Measurements from ENCODE around the gene GID8.

GID8 gene

GRCh38 chr20:62982124-62983075 lies 44.5 kb downstream of the GID8 start:
- no peak for DNase-seq (ENCODE audit: low read depth)
- no peak overlapping the region for H3K4me3 ChIP-seq (ENCODE audit: low read depth, low read length)
- TF ChIP-seq, protein P1, sequence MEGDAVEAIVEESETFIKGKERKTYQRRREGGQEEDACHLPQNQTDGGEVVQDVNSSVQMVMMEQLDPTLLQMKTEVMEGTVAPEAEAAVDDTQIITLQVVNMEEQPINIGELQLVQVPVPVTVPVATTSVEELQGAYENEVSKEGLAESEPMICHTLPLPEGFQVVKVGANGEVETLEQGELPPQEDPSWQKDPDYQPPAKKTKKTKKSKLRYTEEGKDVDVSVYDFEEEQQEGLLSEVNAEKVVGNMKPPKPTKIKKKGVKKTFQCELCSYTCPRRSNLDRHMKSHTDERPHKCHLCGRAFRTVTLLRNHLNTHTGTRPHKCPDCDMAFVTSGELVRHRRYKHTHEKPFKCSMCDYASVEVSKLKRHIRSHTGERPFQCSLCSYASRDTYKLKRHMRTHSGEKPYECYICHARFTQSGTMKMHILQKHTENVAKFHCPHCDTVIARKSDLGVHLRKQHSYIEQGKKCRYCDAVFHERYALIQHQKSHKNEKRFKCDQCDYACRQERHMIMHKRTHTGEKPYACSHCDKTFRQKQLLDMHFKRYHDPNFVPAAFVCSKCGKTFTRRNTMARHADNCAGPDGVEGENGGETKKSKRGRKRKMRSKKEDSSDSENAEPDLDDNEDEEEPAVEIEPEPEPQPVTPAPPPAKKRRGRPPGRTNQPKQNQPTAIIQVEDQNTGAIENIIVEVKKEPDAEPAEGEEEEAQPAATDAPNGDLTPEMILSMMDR (conservative IDR thresholded peaks at IDR 0.05; ENCODE audit: low read depth, low read length), result no peak

DNA sequence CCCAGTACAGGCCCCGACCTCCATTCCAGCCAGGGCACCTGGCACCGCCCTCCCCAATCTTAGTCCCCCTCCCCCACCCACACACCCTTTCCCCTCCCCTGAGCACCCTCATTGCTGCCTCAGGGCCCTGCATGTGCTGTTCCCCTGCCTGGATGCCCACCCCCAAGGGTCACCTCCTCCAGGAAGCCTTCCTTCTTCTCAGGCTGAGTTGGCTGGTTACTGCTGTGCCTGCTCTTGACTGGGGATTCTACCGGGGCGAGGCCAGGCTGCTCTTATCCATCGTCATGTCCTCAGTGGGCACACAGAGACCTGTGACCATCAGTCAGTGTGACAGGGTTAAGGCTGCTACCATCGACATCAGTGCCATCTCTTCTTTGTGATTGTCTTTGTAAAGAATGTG lies 45.3 kb downstream of the GID8 start:
- TF ChIP-seq, protein P1 (conservative IDR thresholded peaks at IDR 0.05; ENCODE audit: low read depth, low read length), result no peak
- no peak overlapping the region for H3K4me3 ChIP-seq (ENCODE audit: low read depth, low read length)
- DNase-seq (ENCODE audit: low read depth), result no peak

DNA sequence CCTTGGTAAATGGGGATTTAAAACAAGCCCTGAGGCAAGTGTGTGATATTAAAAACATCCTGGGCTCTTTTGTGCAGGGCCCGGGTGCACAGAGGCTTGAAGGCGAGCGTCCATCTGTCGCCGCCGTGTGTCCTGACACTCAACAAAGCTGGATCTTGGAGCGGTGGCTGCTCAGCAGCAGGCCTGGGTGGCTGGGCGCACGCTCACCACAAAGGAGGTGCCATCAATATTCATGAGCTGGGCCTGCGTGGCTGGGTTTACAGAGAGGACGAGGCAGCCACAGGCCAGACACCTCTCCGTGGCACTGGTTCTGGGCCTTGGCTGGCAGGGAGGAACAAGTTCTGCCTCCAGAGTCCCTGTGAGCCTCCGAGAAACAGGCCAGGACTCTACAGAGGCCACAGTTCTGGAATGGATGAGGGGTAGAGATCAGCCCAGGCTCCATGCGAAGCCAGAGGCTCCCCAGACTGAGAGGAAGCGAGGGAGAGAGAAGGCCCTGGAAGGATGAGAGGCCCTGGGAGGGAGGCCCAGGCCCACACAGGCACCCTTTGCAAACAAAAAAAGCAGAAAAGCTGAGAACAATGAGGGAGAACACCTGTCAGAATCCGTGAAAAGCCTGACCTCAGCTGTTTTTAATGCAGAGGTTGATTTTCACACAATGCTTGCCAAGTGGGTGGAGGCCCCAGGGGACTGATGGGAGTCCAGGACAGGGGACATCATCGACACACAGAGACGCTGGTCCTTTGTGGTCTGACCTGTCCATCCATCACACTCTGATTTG lies 46.9 kb downstream of the GID8 start:
- no peak overlapping the region for H3K4me3 ChIP-seq (ENCODE audit: low read depth, low read length)
- TF ChIP-seq, protein P1 (conservative IDR thresholded peaks at IDR 0.05; ENCODE audit: low read depth, low read length), result no peak

DNA sequence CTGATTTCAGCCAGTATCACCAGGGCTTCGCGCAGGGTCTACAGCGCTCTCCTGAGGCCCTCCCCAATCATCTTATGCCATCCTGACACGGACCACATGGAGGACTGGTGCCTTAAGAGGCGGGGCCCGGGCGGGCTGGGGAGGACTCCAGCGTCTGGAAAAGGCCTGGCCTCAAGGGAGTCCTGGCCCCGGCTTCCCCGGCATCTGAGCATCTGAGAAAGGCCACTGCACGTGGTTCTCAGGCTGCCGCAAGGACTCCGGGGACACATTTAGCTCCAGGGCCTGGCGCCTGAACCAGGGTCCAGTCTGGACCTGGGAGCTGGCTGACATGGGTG lies 47.5 kb downstream of the GID8 start:
- H3K4me3 ChIP-seq (ENCODE audit: low read depth, low read length), result no peak overlapping the region
- TF ChIP-seq, protein P1 (conservative IDR thresholded peaks at IDR 0.05; ENCODE audit: low read depth, low read length), result no peak
- DNase-seq (ENCODE audit: low read depth), result no peak

More for the DNA sequence above, 46.9 kb downstream of the GID8 start:
- DNase-seq (ENCODE audit: low read depth), result no peak

DNA sequence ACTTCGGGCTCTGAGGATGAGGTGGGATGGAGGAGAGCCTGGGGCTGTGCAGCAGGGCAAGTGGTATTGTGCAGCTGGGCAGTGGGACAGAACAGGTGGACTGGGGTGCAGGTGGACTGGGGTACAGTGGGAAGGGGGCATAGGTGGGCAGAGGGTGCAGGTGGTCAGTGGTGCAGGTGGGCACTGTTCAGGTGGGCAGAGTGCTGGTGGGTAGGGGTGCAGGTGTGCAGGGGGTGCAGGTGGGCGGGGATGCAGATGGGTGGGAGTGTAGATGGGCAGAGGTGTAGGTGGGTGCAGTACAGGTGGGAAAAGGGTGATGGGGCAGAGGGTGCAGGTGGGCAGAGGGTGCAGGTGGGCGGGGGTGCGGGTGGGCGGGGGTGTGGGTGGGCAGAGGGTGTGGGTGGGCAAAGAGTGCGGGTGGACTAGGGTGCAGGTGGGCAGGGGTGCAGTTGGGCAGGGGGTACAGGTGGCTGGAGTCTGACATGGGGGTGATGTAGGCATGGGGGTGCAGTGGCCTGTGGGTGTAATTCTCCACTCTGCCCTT lies 48.4 kb downstream of the GID8 start:
- no peak overlapping the region for H3K4me3 ChIP-seq (ENCODE audit: low read depth, low read length)
- TF ChIP-seq, protein P1 (conservative IDR thresholded peaks at IDR 0.05; ENCODE audit: low read depth, low read length), result no peak
- DNase-seq (ENCODE audit: low read depth), result no peak

DNA sequence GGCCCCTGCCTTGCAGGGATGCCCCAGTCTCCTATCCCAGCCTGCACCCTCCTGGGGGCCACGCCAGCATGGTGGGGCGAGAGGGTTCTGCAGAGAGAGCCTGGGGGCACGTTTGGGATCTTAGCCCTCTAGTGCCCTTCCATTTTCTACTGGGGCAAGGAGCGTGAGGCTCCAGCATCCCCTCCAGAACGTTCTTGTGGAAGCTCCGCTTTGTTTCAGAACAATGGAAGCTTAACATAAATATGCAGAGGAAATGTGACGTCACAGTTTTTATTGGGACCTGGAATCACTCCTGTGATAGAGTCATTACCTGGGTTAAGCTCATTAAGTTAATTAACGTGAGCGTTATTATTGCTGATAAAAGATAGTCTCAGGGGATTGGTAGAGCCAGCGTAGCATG lies 49.2 kb downstream of the GID8 start:
- DNase-seq (ENCODE audit: low read depth), result no peak

More for the DNA sequence above, 49.2 kb downstream of the GID8 start:
- no peak overlapping the region for H3K4me3 ChIP-seq (ENCODE audit: low read depth, low read length)
- TF ChIP-seq, protein P1 (conservative IDR thresholded peaks at IDR 0.05; ENCODE audit: low read depth, low read length), result no peak
